ENCODE results near the gene SLC41A1. TPM values are rescaled to one million over a fixed set of nuclear protein-coding genes. Genes with fewer than 3 reads are reported as not detected.
"Not testable (repeated sequence)": the region's sequence is repeated elsewhere in the genome, so short reads cannot be mapped to it uniquely, and the experiment has no call there.

The SLC41A1 gene
- total RNA-seq, 2 experiments from 2014 or later, result 13.3 to 16.7 TPM

DNA sequence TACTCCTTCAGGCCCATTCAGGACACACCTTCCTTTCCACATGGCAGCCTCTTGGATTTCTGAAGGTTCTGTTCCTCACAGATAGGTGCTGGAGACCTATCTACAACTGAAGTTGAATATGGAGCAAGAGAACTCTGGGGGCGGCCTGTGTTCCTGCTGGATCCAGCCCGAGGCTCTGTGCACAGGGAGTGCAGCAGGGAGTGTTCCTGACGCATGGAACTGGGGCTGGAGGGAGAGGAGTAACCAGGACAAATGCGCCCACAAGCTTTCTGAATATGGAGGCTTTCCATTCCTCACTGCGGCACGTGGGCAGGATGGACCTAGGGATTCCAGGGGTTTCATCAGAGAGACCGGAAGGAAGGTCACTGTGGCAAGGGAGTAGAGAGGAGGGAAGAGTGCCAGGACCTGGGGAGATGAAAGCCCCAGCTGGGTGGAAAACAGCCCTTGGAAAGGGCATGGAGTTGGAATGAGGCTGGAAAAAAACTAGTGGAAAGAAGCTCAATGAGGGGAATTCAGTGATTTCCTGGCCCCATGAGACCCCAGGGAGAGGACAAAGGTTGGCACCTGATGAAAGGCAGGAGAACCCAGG is 24.5 kb upstream of the SLC41A1 start:
- DNase-seq (no peak), ATAC-seq (no peak)
- H3K9me3 Mint-ChIP-seq (ENCODE audit: low read depth), result no peaks in the 10 kb centered on the region
- peaks cover 4% of the 10 kb centered on the region for H3K4me1 Mint-ChIP-seq
- H3K27ac Mint-ChIP-seq, result no peak overlapping the region
- no peak overlapping the region for H3K4me3 Mint-ChIP-seq
- H3K36me3 Mint-ChIP-seq, result no peaks in the 10 kb centered on the region
- CTCF ChIA-PET, result interaction anchor here (0.6 kb wide), 1 partner anchor 12 kb away, joined by 3 read pairs; no protein-coding TSS in a partner anchor
- no peaks in the 10 kb centered on the region for H3K27me3 Mint-ChIP-seq

DNA sequence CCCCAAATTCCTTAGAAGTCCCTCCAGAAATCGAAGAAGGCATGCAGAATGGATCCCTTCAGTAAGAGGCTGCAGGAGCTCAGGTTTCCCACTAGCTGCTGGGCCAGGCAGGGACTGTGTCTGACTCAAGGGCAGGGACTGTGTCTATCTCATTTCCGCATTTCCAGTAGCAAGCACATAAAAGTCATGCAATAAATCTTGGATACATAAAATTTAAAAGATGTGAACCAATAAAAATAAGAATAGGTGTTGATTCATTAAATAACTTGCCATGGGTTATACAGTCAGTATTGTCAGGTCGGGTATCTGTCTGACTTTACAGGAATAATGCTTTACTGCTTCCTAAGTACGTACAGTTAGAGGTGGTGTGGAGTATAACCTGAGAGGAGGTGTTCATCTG is 21.8 kb upstream of the SLC41A1 start:
- no peaks in the 10 kb centered on the region for H3K27me3 Mint-ChIP-seq
- DNase-seq (no peak), ATAC-seq (no peak)
- H3K9me3 Mint-ChIP-seq (ENCODE audit: low read depth), result no peaks in the 10 kb centered on the region
- CTCF ChIA-PET, result no interaction called here
- no peak overlapping the region for H3K27ac Mint-ChIP-seq
- no peaks in the 10 kb centered on the region for H3K4me1 Mint-ChIP-seq
- no peaks in the 10 kb centered on the region for H3K36me3 Mint-ChIP-seq
- H3K4me3 Mint-ChIP-seq, result no peak overlapping the region

DNA sequence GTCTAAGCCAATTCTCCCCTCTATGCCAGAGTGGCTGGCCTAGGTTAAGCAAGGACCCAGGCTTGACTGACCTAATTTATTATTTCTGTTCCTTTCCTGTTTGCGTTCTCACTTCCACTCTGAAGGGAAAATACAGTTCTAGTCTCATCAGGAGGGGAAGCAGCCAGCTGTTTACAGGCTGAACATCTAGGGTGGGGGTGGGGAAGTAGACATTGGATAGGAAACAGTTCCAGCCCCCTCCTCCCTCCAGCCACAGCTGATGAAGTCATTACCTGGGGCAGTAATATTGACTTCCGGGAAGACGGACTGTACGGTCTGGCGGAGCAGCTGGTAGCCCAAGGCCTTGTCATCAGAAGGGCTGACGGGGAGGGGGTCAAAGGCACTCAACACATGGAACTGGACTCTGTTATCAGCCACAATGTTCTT is 19.3 kb upstream of the SLC41A1 start:
- CTCF ChIA-PET, result interaction anchor here (1.0 kb wide), 1 partner anchor 9 kb away, joined by 3 read pairs; no protein-coding TSS in a partner anchor
- H3K9me3 Mint-ChIP-seq (ENCODE audit: low read depth), result no peaks in the 10 kb centered on the region
- peaks cover 1% of the 10 kb centered on the region for H3K36me3 Mint-ChIP-seq
- no peak for DNase-seq
- ATAC-seq, result no peak
- H3K27me3 Mint-ChIP-seq, result peaks cover 5% of the 10 kb centered on the region
- no peaks in the 10 kb centered on the region for H3K4me1 Mint-ChIP-seq
- no peak overlapping the region for H3K27ac Mint-ChIP-seq
- H3K4me3 Mint-ChIP-seq, result no peak overlapping the region

DNA sequence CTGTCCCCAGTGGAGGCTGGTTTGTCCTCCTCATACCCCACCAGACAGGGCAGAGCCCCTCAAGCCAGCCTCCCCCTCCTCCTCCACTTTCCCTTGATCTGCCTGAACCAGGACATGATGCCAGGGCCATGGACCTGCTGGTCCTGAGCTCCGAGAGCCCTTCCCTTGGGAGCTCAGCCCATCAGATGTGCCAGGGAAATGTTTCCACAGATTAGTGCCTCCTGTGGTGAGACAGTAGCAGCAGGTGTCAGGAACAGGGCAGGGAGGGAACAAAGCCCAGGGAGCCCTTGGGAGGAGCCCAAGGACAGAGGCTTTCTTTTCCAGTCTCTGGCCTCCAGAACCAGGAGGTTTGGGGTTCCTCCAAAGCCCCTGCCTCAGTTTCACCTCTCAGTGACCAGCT is 14.6 kb upstream of the SLC41A1 start:
- Mint-ChIP-seq H3K4me1 (peaks cover 13% of the 10 kb centered on the region), H3K27ac (no peak overlapping the region), H3K36me3 (peaks cover 3% of the 10 kb centered on the region), H3K9me3 (ENCODE audit: low read depth) (peaks cover 2% of the 10 kb centered on the region), H3K27me3 (peaks cover 7% of the 10 kb centered on the region), H3K4me3 (no peak overlapping the region)
- CTCF ChIA-PET, result interaction anchor here (3.3 kb wide), 1 partner anchor 150 kb away, joined by 10 read pairs; no protein-coding TSS in a partner anchor
- no peak for DNase-seq
- no peak for ATAC-seq

DNA sequence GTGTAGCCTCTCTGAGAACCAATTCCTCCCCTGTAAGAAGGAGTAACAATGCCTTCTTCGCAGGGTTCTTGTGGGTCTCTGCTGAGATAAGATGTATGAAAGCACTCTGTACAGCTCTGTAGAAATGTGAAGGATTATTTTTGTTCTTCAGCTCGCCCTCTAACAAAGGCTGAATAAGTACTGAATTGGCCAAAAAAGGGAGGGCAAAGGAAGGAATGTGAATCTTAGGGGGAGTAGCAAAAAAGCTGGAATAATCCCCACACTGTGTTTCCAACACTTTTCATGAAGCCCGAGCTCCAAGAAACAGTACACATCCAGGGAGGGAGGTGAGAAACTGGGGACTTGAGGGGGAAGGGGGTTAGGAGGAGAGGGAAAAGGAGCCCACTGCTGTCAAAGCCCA is 14.0 kb upstream of the SLC41A1 start:
- H3K27ac Mint-ChIP-seq, result no peak overlapping the region
- H3K27me3 Mint-ChIP-seq, result peaks cover 7% of the 10 kb centered on the region
- ATAC-seq (no peak), DNase-seq (no peak)
- H3K4me1 Mint-ChIP-seq, result peaks cover 13% of the 10 kb centered on the region
- peaks cover 3% of the 10 kb centered on the region for H3K36me3 Mint-ChIP-seq
- peaks cover 2% of the 10 kb centered on the region for H3K9me3 Mint-ChIP-seq (ENCODE audit: low read depth)
- no peak overlapping the region for H3K4me3 Mint-ChIP-seq
- CTCF ChIA-PET, result interaction anchor here (3.3 kb wide), 1 partner anchor 150 kb away, joined by 10 read pairs; no protein-coding TSS in a partner anchor

DNA sequence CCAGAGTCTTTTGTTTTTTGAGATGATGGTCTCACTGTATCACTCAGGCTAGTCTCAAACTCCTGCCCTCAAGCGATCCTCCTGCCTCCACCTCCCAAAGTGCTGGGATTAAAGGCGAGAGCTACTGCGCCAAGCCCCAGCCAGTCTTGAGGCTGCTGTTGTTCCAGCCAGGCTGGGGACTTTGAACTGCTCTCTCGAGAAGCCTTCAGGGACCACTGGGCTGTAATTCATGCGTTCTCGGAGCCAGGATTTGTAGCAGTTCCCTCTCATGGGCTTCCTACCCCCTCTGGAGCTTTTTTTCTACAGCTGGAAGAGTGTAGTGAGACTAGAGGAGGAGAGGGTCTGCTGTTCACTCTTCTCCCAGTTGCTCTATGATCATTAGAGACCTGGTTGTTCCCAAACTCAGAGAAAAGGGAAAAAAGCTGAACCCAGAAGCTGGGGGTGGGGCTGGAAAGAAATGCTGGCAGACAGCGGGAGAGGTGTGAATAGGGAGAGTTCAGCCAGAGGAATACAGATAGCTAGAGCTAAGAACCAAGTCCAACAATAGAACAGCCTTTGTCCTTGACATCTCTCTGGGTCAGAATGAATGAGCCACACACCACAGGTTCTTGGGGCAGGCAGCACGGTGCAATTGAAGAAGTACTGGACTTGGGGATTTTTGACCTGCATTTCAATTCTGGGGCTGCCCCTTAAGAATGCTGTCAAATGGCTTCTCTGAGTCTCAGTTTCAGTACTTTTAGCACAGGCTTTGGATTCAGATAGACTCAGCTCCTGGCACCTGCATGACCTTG is 13.2 kb upstream of the SLC41A1 start:
- H3K27ac Mint-ChIP-seq, result no peak overlapping the region
- ATAC-seq (no peak), DNase-seq (no peak)
- peaks cover 2% of the 10 kb centered on the region for H3K9me3 Mint-ChIP-seq (ENCODE audit: low read depth)
- CTCF ChIA-PET, result interaction anchor here (1.2 to 3.3 kb wide), 2 partner anchors 12 to 151 kb away, joined by 3 to 10 read pairs; no protein-coding TSS in a partner anchor
- no peak overlapping the region for H3K4me3 Mint-ChIP-seq
- H3K4me1 Mint-ChIP-seq, result peaks cover 13% of the 10 kb centered on the region
- peaks cover 7% of the 10 kb centered on the region for H3K27me3 Mint-ChIP-seq
- peaks cover 3% of the 10 kb centered on the region for H3K36me3 Mint-ChIP-seq

DNA sequence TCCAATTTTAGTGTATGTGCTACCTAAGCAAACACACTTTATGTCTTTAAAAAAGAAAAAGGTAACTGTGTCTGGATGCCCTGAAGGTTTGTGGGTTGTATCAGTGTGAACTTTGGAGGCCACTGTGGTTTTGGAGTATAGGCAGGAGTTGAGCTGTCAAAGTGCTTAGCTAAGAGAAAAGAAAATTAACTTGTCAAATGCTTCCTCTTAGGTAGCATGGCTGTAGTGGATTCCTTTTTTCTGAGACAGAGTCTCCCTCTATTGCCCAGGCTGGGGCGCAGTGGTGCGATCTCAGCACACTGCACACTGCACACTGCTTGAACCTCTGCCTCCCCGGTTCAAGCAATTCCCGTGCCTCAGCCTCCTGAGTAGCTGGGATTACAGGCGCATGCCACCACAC is 11.2 kb upstream of the SLC41A1 start:
- Mint-ChIP-seq H3K9me3 (ENCODE audit: low read depth) (peaks cover 2% of the 10 kb centered on the region), H3K4me1 (peaks cover 13% of the 10 kb centered on the region), H3K4me3 (no peak overlapping the region), H3K27ac (no peak overlapping the region), H3K27me3 (peaks cover 4% of the 10 kb centered on the region), H3K36me3 (peaks cover 2% of the 10 kb centered on the region)
- ATAC-seq, result no peak
- no peak for DNase-seq
- CTCF ChIA-PET, result interaction anchor here (0.8 to 1.5 kb wide), 3 partner anchors 13 to 166 kb away, joined by 3 to 5 read pairs (median 4); no protein-coding TSS in a partner anchor

DNA sequence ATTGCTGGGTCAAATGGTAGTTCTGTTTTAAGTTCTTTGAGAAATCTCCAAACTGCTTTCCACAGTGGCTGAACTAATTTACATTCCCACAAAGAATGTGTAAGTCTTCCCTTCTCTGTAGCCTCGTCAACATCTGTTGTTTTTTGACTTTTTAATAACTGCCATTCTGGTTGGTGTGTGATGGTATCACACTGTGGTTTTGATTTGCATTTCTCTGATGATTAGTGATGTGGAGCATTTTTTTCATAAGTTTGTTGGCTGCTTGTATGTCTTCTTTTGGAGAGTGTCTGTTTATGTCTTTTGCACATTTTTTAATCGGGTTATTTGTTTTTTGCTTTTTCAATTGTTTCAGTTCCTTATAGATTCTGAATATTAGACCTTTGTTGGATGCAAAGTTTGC is 10.3 kb upstream of the SLC41A1 start:
- DNase-seq; H3K4me3 Mint-ChIP-seq; H3K9me3 Mint-ChIP-seq (ENCODE audit: low read depth); H3K27ac Mint-ChIP-seq; H3K27me3 Mint-ChIP-seq; ATAC-seq; H3K36me3 Mint-ChIP-seq; CTCF ChIA-PET: not testable (repeated sequence)
- H3K4me1 Mint-ChIP-seq, result peaks cover 13% of the 10 kb centered on the region

DNA sequence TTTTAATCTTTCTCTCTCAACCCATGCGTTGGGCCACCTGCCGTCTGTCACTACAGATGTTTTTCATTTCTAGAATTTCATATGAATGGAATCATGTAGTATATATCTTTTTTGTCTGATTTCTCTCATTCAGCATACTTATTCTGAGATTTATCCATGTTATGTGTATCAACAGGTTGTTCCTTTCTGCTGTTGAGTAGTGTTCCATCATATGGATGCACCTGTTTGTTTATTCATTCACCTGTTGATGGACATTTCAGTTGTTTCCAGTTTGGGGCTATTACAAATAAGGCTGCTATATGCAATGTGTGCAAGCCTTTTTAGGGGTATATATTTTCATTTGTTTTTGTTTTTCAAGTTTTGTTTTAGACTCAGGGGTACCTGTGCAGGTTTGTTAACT is 9.4 kb upstream of the SLC41A1 start:
- no peak overlapping the region for H3K4me3 Mint-ChIP-seq
- peaks cover 2% of the 10 kb centered on the region for H3K36me3 Mint-ChIP-seq
- H3K9me3 Mint-ChIP-seq (ENCODE audit: low read depth), result peaks cover 2% of the 10 kb centered on the region
- H3K27ac Mint-ChIP-seq, result no peak overlapping the region
- H3K27me3 Mint-ChIP-seq, result peaks cover 4% of the 10 kb centered on the region
- DNase-seq (no peak), ATAC-seq (no peak)
- CTCF ChIA-PET, result no interaction called here
- peaks cover 13% of the 10 kb centered on the region for H3K4me1 Mint-ChIP-seq

DNA sequence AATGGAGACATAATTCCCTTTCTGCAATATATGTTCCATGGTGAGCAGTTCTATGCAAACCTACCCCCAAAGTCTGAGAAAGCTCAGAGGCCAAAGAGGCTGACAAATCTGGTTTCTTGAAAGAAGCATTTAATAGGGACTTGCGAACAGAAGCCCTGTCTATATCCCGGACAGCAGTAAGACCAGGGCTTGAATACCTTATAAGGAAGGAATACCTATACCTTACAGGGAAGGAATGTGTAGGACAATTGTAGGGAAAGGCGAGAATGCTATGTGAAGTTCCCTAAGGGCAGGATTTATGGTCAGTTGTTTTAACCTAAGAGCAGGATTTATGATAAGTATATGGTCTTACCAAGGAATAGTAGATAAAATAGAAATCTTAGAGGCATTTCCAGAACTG is 5.0 kb upstream of the SLC41A1 start:
- H3K36me3 Mint-ChIP-seq, result no peaks in the 10 kb centered on the region
- peaks cover 9% of the 10 kb centered on the region for H3K4me1 Mint-ChIP-seq
- CTCF ChIA-PET, result no interaction called here
- no peak for DNase-seq
- ATAC-seq, result no peak
- no peak overlapping the region for H3K4me3 Mint-ChIP-seq
- H3K27me3 Mint-ChIP-seq, result peaks cover 16% of the 10 kb centered on the region
- no peak overlapping the region for H3K27ac Mint-ChIP-seq
- H3K9me3 Mint-ChIP-seq (ENCODE audit: low read depth), result no peaks in the 10 kb centered on the region

DNA sequence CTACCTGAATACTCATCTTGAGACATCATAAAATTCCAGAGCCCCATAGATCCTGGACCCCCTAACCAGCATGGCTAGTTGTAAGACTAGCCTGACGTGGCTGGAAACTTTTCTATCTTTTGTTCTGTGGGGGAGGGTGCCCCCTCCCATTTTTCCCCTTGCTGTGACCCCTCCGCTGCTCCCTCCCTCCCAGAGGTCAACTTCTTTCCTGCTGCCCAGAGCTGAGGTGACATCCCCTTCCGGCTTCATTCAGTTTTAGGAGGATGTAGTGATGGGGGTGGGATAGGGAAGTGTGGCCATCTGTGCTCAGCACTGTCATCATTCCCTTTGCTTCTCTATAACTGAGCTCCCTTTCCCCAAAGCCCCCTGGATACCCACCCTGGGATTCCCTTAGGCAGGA is 4.4 kb upstream of the SLC41A1 start:
- DNase-seq (no peak), ATAC-seq (no peak)
- Mint-ChIP-seq H3K27me3 (peaks cover 16% of the 10 kb centered on the region), H3K4me1 (peaks cover 10% of the 10 kb centered on the region), H3K36me3 (no peaks in the 10 kb centered on the region), H3K4me3 (no peak overlapping the region), H3K9me3 (ENCODE audit: low read depth) (no peaks in the 10 kb centered on the region), H3K27ac (no peak overlapping the region)
- CTCF ChIA-PET, result interaction anchor here (1.9 kb wide), 1 partner anchor 160 kb away, joined by 7 read pairs; no protein-coding TSS in a partner anchor

DNA sequence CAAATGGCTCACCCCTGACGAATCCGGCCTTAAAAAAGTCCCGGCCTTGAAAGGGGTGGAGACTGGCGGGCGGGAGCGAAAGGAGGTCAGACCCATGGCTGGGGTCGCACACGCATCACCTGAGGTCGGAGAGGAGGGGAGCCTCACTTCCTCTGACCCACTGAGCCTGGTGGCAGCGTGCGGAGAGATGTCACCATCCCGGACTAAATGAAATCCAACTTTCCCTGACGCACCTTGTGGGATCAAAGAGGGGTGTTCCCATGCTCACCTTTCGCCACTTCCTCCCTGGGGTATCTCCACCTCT is 709 bp upstream of the SLC41A1 start:
- no peak for DNase-seq

DNA sequence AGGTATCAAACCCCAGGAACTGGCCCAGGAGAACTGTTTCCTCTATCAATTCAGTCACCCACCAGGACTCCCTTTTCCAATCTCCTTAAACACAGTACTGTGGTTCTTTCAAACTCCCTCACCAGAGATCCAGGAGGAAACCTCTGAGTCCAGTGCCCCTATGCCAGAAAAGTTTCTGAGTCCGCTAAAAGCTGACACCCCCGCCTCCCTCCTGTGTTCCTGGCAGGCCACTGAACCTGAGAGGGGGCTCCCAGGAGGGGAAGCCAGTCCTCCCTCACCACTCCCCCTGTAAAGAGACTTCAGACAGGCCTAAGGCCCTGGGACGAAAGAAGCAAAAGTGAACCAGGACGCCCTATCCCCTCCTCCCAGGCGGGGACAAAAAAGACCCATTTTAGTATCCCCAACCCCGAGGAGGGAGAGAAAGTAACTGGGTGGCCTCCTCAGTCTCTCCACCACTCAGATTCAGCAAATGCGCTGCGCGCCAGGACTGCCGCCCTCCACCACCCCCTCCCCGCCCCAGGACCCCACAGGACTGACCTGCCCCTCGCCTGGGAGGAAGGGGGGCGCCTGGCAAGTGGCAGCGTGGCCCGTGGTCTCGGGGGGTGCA is 624 bp downstream of the SLC41A1 start:
- H3K27ac Mint-ChIP-seq, result peak overlapping the region; percentile 75
- CTCF ChIA-PET, result interaction anchor here (1.2 to 4.0 kb wide), 5 partner anchors 10 to 165 kb away, joined by 5 to 11 read pairs (median 5); no protein-coding TSS in a partner anchor
- peaks cover 14% of the 10 kb centered on the region for H3K27me3 Mint-ChIP-seq
- H3K4me1 Mint-ChIP-seq, result peaks cover 23% of the 10 kb centered on the region
- peaks cover 5% of the 10 kb centered on the region for H3K36me3 Mint-ChIP-seq
- no peaks in the 10 kb centered on the region for H3K9me3 Mint-ChIP-seq (ENCODE audit: low read depth)
- peak overlapping the region; percentile 80 for H3K4me3 Mint-ChIP-seq
- ATAC-seq (peak; percentile 9), DNase-seq (peak; percentile 44)

More for the DNA sequence above, 709 bp upstream of the SLC41A1 start:
- peaks cover 14% of the 10 kb centered on the region for H3K27me3 Mint-ChIP-seq
- peaks cover 23% of the 10 kb centered on the region for H3K4me1 Mint-ChIP-seq
- ATAC-seq, result no peak
- CTCF ChIA-PET, result no interaction called here
- peaks cover 2% of the 10 kb centered on the region for H3K36me3 Mint-ChIP-seq
- H3K4me3 Mint-ChIP-seq, result peak overlapping the region; percentile 80
- H3K9me3 Mint-ChIP-seq (ENCODE audit: low read depth), result no peaks in the 10 kb centered on the region
- peak overlapping the region; percentile 34 for H3K27ac Mint-ChIP-seq

Data from activated CD8-positive, alpha-beta memory T cell treated with anti-CD3 and anti-CD28 coated beads, Interleukin-2, amount 10 ng/mL, durations not matched to agents 7 days and 5 days (primary cell).